ENCODE measurements around the gene URI1. TPM values are rescaled to one million over a fixed set of nuclear protein-coding genes. Genes with fewer than 3 reads are reported as not detected.

Gene URI1
- total and polyA plus RNA-seq, 7 experiments from 2014 or later = 17.5 to 106 (median 56.5) TPM

Other genes starting within 250 kb of the URI1 start
- 10 to 100 TPM; 19.8 to 51.5 (median 24.6) TPM for gene C19orf12, start 227.0 kb upstream of the URI1 start, total RNA-seq
- 10 to 100 TPM; 17.6 to 23.3 TPM for gene C19orf12, start 227.0 kb upstream of the URI1 start, polyA plus RNA-seq
- gene CCNE1, start 130.2 kb upstream of the URI1 start, total RNA-seq = 10 to 100 TPM in 1 of 5 experiments, 1 to 10 TPM in 4; 5.3 to 36.1 (median 6.6) TPM
- 1 to 10 TPM; 1.9 to 2.6 TPM for gene CCNE1, start 130.2 kb upstream of the URI1 start, polyA plus RNA-seq